CD4-positive, alpha-beta T cell (primary cell): ENCODE data around the gene CCDC190. TPM values are rescaled to one million over a fixed set of nuclear protein-coding genes. Genes with fewer than 3 reads are reported as not detected.

ENCODE experiments used
- ATAC-seq: fragments of 200-7000 bp; cut with Tn5 transposase; one replicate; pipeline ENCODE4 v1.10.0; 2022; ENCODE audit warnings: mild to moderate bottlenecking; ENCODE audit not compliant: poor library complexity
- CTCF ChIA-PET: fragments of 350-600 bp; sonication (Branson Sonifier 250); formaldehyde crosslinking; loops from one replicate; lab custom pipeline; 2021; ENCODE audit warnings: antibody characterized with exemption, inconsistent platforms; lab: Charles Lee
- POLR2A ChIA-PET: fragments of 350-600 bp; sonication (Branson Sonifier 250); formaldehyde crosslinking; loops from one replicate; lab custom pipeline; 2021; ENCODE audit warnings: antibody characterized with exemption, inconsistent platforms; lab: Charles Lee
- DNase-seq, 14 experiments: peaks; one replicate each; pipeline ENCODE4 v3.0.0-alpha.2; 2013 to 2020; ENCODE audit warnings: mixed read lengths in 2 of 14
- H3K27ac ChIP-seq, 2 donors: one replicate each; pipeline versions ENCODE4 v1.5.1 to v1.7.0; 2013; ENCODE audit warnings: low read length in 2 of 2, low read depth in 1 of 2, mild to moderate bottlenecking in 1 of 2
- H3K27me3 ChIP-seq, 2 experiments: 1 replicate in 1 of 2; 2 replicates in 1 of 2; pipeline versions ENCODE4 v1.6.1 to v1.7.0; 2013; ENCODE audit warnings: low read length in 2 of 2, control low read depth in 1 of 2, mild to moderate bottlenecking in 1 of 2, moderate library complexity in 1 of 2; ENCODE audit not compliant: insufficient read depth in 2 of 2, control insufficient read depth in 1 of 2
- H3K36me3 ChIP-seq: one replicate; pipeline ENCODE4 v1.6.1; 2013; ENCODE audit warnings: low read length, control low read depth; ENCODE audit not compliant: insufficient read depth
- H3K4me1 ChIP-seq: one replicate; pipeline ENCODE4 v1.6.1; 2013; ENCODE audit warnings: low read length, control low read depth; ENCODE audit not compliant: insufficient read depth
- H3K4me3 ChIP-seq: one replicate; pipeline ENCODE4 v1.5.1; 2013; ENCODE audit warnings: mild to moderate bottlenecking, low read length, moderate library complexity
- H3K9me3 ChIP-seq, 2 experiments: 1 replicate in 1 of 2; 2 replicates in 1 of 2; pipeline versions ENCODE4 v1.6.1 to v1.7.0; 2013; ENCODE audit warnings: low read length in 2 of 2, mild to moderate bottlenecking in 2 of 2, control low read depth in 1 of 2, moderate library complexity in 1 of 2; ENCODE audit not compliant: control insufficient read depth in 1 of 2, insufficient read depth in 1 of 2
- H3K27ac Mint-ChIP-seq: one replicate; pipeline ENCODE4 v1.8.0; 2020; ENCODE audit warnings: mixed read lengths
- H3K27me3 Mint-ChIP-seq: one replicate; pipeline ENCODE4 v1.8.0; 2021; ENCODE audit warnings: mixed read lengths
- H3K36me3 Mint-ChIP-seq: one replicate; pipeline ENCODE4 v1.8.0; 2021; ENCODE audit warnings: low read depth, mixed read lengths
- H3K4me1 Mint-ChIP-seq: one replicate; pipeline ENCODE4 v1.8.0; 2021; ENCODE audit warnings: low read depth, mixed read lengths
- H3K4me3 Mint-ChIP-seq: one replicate; pipeline ENCODE4 v1.8.0; 2020; ENCODE audit warnings: mild to moderate bottlenecking, mixed read lengths
- H3K9me3 Mint-ChIP-seq: one replicate; pipeline ENCODE4 v1.8.0; 2020; ENCODE audit warnings: mixed read lengths
- CTCF ChIP-seq: fragments of 200-600 bp; IDR thresholded peaks from one replicate; pipeline ENCODE4 v1.8.0; 2022; ENCODE audit warnings: antibody characterized with exemption, mild to moderate bottlenecking
- intact Hi-C, 2 experiments: fragments of 100-400 bp; cut with DNase I in 1 of 2; cut with micrococcal nuclease in 1 of 2; formaldehyde crosslinking; loops; one replicate each; pipeline versions ENCODE4 v1.15.1 to v1.9.0; 2023 to 2025; cut with DNase I, micrococcal nuclease
- total RNA-seq, 174 experiments: library from RNA in 2 of 174; stranded (reverse) in 2 of 174; gene quantifications; one replicate each; pipeline ENCODE4 v1.2.3 and lab custom pipeline; 2021 to 2026

Gene CCDC190
- total RNA-seq, 2 experiments from 2014 or later = not detected

GRCh38 chr1:162849711-162850110, 11.3 kb downstream of the CCDC190 start:
- H3K4me3 ChIP-seq = no peak overlapping the region
- peaks cover 0 to 2% of the 10 kb centered on the region in 2 experiments for H3K27me3 ChIP-seq
- DNase-seq (no peak), ATAC-seq (no peak)
- ChIA-PET POLR2A (no interaction called here), CTCF (no interaction called here)
- Mint-ChIP-seq H3K36me3 (no peaks in the 10 kb centered on the region), H3K9me3 (no peaks in the 10 kb centered on the region), H3K4me3 (no peak overlapping the region), H3K27ac (no peak overlapping the region), H3K27me3 (peaks cover 31% of the 10 kb centered on the region), H3K4me1 (no peaks in the 10 kb centered on the region)
- no peaks in the 10 kb centered on the region for H3K9me3 ChIP-seq
- intact Hi-C loops = loop anchor here (5.0 kb wide), 3 partner anchors 323 to 1938 kb away; no protein-coding TSS in a partner anchor
- no peak overlapping the region for H3K27ac ChIP-seq
- H3K36me3 ChIP-seq = no peaks in the 10 kb centered on the region
- TF ChIP-seq CTCF = no peak
- no peaks in the 10 kb centered on the region for H3K4me1 ChIP-seq

GRCh38 chr1:162847839-162848453, 13.0 kb downstream of the CCDC190 start:
- Histone ChIP-seq H3K36me3 (no peaks in the 10 kb centered on the region), H3K27ac (no peak overlapping the region), H3K27me3 (peaks cover 0 to 2% of the 10 kb centered on the region in 2 experiments), H3K4me1 (no peaks in the 10 kb centered on the region), H3K9me3 (no peaks in the 10 kb centered on the region), H3K4me3 (no peak overlapping the region)
- intact Hi-C loops = loop anchor here (5.0 kb wide), 2 partner anchors 329 to 1939 kb away; no protein-coding TSS in a partner anchor
- no peaks in the 10 kb centered on the region for H3K4me1 Mint-ChIP-seq
- DNase-seq = peak; percentile 62 to 89 (median 77)
- ChIA-PET CTCF (interaction anchor here (0.6 to 1.1 kb wide), 4 partner anchors 10 to 811 kb away, joined by 3 to 5 read pairs (median 4); no protein-coding TSS in a partner anchor), POLR2A (no interaction called here)
- H3K4me3 Mint-ChIP-seq = no peak overlapping the region
- H3K27me3 Mint-ChIP-seq = peaks cover 28% of the 10 kb centered on the region
- no peaks in the 10 kb centered on the region for H3K9me3 Mint-ChIP-seq
- TF ChIP-seq CTCF = peak; percentile 93
- H3K27ac Mint-ChIP-seq = no peak overlapping the region
- H3K36me3 Mint-ChIP-seq = no peaks in the 10 kb centered on the region
- peak; percentile 29 for ATAC-seq

GRCh38 chr1:162846256-162847212, 14.4 kb downstream of the CCDC190 start:
- Histone ChIP-seq H3K9me3 (no peaks in the 10 kb centered on the region), H3K36me3 (no peaks in the 10 kb centered on the region), H3K4me3 (no peak overlapping the region), H3K27me3 (peaks cover 0 to 2% of the 10 kb centered on the region in 2 experiments), H3K27ac (no peak overlapping the region), H3K4me1 (no peaks in the 10 kb centered on the region)
- no peaks in the 10 kb centered on the region for H3K4me1 Mint-ChIP-seq
- no peak for DNase-seq
- H3K9me3 Mint-ChIP-seq = no peaks in the 10 kb centered on the region
- H3K4me3 Mint-ChIP-seq = no peak overlapping the region
- POLR2A ChIA-PET = no interaction called here
- no peaks in the 10 kb centered on the region for H3K36me3 Mint-ChIP-seq
- no peak overlapping the region for H3K27ac Mint-ChIP-seq
- TF ChIP-seq CTCF = no peak
- CTCF ChIA-PET = no interaction called here
- peaks cover 27% of the 10 kb centered on the region for H3K27me3 Mint-ChIP-seq
- intact Hi-C loops = loop anchor here (5.0 kb wide), 2 partner anchors 331 to 1941 kb away; no protein-coding TSS in a partner anchor
- ATAC-seq = no peak
